NCI-H1694 (cell line): Measurements from ENCODE around the gene FBXO46.

Experiments used
- DNase-seq: peaks from one replicate; lab custom pipeline; 2025; lab: John Stamatoyannopoulos, UW

FBXO46 gene

GRCh38 chr19:45682117-45682516 is 48.6 kb downstream of the FBXO46 start:
- DNase-seq, result no peak

- peak; percentile 51 for DNase-seq
These were observed 49.2 kb downstream of the FBXO46 start for GRCh38 chr19:45681391-45682015.

- no peak for DNase-seq
These were observed 53.1 kb downstream of the FBXO46 start for GRCh38 chr19:45677351-45678230.

GRCh38 chr19:45676851-45677263 is 53.8 kb downstream of the FBXO46 start:
- DNase-seq, result no peak

- no peak for DNase-seq
These were observed 55.8 kb downstream of the FBXO46 start for GRCh38 chr19:45674946-45675345.

- no peak for DNase-seq
These were observed 59.8 kb downstream of the FBXO46 start for GRCh38 chr19:45670670-45671453.

- no peak for DNase-seq
These were observed 62.3 kb downstream of the FBXO46 start for GRCh38 chr19:45668342-45668871.

GRCh38 chr19:45667620-45668341 is 62.9 kb downstream of the FBXO46 start, which contains the start of gene GIPR:
TSS of gene GIPR (plus strand) at chr19:45668221. CDS start at chr19:45669521, 1,300 bp downstream.
- peak; percentile 44 for DNase-seq

- DNase-seq, result no peak
These were observed 66.1 kb downstream of the FBXO46 start for GRCh38 chr19:45664575-45664974.

GRCh38 chr19:45663800-45664199 is 66.9 kb downstream of the FBXO46 start:
- no peak for DNase-seq

- DNase-seq, result no peak
These were observed 70.1 kb downstream of the FBXO46 start for GRCh38 chr19:45660636-45661035.
